UCSD-AML1 (cell line): Measurements from ENCODE around the gene HAND2.

Source experiments
- DNase-seq: peaks from one replicate; lab custom pipeline; 2025; ENCODE audit not compliant: unreplicated experiment; lab: John Stamatoyannopoulos, UW

HAND2 gene

DNA sequence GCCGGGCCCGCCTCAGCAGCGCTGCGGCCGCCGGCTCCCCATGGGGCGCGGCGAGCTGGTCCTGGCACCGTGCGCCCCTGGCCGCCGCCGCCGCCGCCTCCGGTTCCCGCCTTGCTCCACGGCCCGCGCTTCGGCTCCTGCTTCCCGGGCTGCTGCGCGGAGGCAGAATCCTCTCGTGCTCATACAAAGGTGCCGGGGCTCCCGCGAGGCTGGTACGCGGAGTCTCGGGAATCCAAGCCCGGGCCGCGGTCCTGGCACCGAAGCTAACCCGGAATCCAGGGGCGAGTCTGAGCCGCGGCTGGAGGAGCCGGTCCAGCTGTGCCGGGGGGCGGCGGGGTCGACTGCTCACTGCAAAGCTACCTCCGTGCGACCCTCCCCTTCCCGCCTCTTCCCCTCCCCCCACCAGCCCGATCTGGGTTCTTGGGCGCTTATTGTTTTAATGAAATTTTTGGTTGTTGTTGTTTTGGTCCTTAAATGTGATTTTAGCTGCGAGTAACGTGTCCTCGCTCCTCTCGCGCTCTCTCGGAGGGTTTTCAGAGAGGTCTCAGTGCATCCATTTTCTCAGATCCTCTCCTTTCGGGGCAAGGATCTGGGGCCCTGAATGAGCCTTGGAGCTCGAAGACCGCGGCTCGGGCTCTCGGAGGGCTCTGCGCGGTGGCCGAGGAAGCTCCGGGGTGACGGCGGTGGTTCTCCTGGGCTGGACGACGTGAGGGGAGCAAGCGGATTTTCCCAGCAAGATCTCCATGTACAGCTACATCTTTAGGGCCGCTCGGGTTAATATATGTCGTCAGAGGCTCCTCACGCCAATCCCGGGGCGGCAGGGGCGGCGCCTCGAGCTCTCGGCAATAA is at the start of gene HAND2:
HAND2 (minus strand) TSS at position 753 of the 849 bp plus-strand sequence. CDS start 940 bp downstream, outside the sequence.
- DNase-seq = no peak

DNA sequence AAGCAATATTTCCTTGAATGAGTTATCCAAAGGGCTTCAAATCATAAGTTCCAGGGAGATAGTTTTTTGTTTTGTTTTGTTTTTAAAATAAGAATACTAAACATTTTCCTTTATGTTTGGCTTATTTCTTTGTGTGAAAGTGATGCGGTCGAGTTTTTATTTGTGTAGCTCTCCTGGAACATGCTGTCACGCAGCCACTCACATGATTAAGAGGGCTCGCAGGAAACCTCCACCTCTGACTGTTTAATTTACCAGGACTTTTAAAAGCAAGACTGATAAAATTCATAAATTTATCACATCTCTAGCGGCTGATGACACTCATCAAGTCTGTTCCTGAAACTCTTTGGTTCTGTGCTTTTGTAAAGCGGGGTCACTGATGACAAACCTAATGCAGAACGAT is 48.9 kb upstream of the HAND2 start:
- DNase-seq = no peak

DNA sequence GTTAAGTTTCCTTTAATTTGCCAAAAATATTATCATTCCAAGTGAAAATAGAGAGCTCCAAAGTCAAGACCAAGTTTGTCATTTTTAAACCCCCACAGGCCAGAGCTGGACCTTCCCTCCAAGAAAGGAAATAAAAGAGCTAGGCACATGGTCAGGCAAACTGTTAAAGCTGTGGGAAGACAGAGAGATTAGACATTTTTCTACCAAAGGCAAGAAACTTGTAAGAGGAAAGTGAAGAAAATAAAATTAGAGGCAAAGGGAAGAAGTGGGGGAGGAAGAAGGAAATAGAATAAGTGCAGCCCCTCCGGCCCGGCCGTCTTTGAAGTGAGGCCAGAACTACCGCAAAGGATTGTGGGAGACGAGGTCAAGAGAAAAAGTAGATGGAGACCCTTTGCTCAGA is 47.9 kb upstream of the HAND2 start:
- DNase-seq = no peak

DNA sequence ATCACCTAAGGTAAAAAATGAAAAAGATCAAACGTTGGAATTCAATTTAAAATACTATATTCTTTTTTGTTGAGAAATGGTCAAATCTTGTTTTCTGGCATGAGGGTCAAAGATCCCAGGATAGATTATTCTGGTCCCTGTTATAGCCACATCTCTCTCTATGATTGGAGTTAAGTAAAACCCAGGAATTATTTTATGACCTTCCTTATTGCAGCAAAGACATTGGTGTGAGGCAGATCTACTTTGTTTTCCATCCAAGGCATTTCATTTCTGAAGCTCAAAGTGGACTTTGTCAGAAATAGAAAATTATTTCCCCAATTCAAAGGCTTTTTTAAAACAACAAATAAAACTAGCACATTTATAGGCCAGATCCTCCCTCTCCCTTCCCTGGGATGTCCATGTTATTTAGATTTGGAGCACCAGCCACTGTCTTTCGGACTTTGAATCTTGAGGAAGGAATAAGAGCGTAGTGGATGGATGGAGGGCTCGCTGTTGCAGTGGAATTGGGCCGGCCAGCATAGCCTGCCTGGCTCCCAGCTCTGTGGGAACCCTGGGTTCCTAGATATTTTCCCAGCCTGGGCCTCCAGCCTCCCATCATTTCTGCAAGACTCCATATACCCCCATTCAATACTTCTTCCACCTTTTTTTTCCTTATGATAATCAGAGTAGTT is 45.6 kb upstream of the HAND2 start:
- DNase-seq = no peak

DNA sequence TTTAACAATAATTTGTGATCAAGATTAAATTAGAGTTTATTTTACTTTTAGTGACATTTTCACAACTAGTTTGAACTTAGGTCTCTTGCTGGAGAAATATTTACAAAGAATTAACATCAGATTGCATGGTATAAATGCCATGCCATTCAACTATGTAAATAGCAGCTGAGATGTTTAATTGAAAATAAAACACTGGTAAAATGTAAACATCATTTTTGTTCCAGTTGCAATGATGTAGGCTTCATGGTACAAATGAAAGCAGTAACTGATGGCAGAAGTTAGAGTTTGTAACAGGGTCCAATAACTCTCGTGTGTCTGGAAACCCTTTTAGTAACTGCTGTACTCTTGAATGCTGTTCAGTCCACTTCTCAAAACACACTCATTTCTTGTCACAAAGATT is 43.7 kb upstream of the HAND2 start:
- DNase-seq = no peak

DNA sequence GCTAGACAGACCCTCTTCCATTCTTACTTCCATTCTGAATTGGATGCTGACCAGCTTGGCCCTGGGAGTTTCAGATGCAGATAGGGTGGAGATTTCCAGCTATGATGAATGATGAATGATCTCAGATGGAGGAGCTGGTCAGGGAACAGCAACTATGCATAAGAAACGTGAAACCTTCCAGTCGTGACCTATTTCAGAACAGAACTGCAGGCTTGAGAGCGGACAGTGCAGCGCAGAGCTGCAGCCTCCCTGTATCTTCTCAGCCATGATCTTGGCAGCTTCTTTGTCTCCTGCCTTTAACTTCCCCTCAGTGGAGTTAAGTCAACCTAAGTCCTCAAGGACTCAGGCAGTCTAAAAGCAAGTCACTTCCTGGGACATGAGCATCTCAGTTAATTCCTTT is 43.3 kb upstream of the HAND2 start:
- no peak for DNase-seq

DNA sequence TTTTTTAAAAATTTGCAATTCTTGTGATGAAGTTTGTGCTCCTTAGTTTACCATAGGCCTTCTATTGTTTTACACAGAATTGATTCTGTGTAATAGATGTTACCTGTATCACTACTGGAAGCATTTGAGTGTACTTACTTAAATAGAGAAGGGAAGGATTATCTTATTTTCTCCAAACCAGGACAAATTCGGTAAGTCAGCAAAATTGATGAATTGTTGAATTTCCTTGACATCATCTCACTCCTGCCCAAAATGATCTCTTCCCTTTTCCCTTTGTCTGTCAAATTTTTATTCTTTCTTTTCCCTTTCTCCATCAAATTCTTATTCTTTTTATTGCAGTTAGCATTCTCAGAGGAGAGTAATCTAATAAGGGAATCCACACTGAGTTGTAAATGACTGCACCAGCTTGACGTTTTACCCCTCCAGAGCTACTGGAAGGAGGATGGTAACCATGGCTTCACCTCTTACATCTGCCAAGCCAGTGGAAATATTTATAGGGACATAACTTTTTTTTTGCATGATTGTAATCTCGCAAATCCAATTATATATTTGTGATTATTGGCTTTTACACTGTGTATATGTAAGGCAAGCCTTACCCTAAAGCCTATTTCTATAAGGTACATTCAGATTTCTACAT is 42.6 kb upstream of the HAND2 start:
- DNase-seq = no peak

DNA sequence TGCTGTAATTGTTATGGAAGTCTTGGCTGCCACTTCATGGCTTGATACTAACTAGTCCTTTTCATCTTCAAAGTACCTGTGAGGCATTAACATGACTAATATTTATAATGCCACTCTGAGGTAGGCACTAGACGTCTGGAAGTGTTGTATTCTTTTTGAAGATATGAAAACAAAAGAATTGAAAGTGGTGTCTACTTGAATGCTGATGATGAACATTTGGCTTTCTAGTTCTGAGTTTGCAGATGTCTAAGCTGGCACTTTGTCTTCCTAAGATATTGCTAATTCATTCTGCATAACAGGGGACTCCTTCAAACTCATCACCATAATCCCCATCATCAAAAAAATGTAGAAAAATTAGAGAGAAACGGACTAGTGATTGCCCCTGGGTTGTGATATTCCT is 41.6 kb upstream of the HAND2 start:
- DNase-seq = no peak

DNA sequence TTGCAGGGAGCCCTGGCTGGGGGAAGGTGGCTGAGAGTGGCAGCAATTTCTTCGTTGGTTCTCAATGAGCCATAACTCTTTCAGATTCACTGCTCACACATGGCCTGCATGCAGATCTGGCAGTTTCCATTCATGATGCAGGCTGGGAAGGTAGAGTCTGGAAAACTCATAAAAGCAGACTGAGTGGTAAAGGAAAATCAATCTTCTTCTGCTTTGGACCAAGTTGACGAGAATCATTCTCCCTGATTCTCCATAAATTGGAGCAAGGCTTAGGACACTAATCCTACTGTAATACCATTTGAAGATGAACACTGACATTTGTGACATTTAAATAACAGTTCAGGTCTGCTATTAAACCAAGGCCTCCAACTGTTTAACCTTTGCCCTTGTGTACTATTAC is 35.3 kb upstream of the HAND2 start:
- no peak for DNase-seq

DNA sequence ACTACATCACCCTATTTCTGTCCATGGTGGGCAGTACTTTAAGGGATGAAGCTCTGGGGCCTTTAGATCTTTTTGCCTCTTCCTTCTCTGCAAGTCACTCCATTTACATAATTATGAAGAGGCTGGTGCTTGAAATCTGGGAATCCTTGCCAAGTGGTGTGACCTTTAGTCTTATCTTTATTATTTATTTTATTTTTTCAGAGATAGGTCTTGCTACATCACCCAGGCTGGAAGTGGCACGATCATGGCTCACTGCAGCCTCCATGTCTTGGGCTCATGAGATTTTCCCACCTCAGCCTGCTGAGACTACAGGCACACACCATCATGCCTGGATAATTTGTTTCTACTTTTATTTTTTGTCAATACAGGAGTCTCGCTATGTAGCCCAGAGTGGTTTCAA is 34.4 kb upstream of the HAND2 start:
- DNase-seq = no peak

DNA sequence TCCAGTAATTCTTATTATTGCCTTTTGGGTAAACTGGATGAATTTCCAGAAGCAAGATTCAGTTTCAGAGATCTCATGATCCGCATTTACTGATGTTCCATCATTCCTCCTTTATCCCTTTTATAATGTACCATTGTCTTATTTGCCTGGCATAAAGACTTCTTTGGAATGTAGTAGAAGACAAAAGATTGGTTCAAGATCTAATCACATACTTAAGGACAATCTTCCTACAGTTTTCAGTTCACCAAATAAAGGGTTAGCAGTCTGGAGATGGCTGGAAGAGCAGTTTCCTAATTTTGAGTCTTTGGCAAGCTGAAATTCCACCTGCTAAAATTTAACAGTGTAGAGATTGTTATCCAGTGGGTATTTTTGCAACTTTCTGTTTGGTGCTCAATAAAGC is 30.9 kb upstream of the HAND2 start:
- no peak for DNase-seq

DNA sequence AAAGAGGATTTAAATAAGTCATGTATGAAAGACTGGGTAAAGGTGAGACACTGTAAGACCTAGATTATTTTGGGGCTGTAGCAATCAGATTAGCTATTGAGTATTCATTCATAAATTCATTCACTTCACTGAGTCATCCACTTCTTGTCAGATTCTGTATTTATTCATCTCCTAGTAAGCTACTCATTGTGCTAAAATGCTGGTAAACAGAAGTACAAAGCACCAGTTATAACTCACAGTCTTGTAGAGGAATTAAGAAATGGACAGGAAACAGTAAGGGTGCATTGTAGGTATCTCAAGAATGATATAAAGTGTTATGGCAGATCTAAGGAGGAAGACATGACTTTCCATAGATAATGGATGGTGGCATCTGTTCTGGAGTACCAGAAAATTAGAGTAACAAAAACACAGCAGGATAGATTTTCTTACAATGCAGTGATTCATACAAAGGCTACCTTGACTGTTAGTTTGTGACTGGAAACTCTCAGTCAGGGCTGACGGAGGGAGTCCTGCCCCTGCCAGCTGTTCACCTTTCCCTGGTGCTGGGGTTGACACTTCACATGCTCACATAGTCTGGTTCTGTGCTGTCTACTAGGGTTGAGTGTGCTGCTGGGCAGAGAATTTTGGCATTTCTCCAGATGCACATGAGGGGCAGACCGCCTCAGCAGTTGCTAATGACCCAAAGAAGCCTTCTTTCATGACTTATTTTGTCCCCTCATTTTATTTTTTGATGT is 26.5 kb upstream of the HAND2 start:
- no peak for DNase-seq

DNA sequence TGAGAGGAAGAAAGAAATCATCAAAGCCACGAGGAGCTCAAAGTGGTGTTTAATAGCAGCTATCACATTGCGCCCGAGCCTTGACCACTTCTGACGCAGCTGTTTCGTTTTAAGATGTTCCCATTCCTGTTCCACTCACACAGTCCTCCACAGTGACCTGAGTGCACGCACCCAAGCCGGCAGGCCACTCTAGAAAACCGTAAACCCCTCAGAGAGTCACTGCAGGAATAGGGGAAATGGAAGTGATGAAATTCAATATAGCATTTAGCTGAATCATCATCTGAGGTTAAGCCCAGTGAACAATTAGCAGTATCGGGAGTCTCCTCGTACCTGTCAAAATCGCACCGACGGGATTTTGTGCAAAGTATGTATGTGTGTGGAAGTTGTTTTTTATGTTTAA is 17.9 kb upstream of the HAND2 start:
- peak; percentile 16 for DNase-seq

DNA sequence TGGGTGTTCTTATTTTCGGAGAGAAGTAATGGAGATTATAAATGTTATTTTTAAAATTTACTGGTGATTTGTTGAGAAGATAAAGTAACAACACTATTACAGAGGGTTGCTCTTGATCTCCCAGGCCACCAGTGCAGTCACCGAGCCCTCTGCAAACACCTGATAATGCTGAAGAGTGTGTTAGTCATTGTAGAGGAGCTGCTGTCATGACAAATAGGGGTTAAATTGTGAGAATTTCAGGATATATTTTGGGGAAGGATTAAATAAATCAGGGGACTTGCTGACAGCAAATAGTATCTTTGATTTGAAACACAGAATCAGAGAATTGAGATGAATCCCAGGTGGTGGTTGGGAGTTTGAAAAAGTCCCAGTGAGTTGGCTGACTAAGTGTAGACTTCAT is 16.7 kb upstream of the HAND2 start:
- DNase-seq = no peak

DNA sequence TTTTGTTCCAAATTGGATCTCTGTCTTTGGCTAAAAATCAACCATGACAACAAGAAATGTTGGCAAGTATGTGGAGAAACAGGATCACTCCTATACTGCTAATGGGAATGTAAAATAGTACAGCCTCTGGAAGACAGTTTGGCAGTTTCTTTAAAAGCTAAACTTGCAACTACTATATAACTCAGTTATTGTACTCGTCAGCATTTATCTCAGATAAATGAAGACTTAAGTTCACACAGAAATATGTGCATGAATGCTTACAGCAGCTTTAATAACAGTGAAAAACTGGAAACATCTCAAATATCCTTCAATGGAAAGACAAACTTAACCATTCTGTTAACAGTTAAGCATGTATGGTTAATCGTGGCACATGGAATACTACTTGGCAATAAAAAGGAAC is 15.4 kb upstream of the HAND2 start:
- DNase-seq = no peak

DNA sequence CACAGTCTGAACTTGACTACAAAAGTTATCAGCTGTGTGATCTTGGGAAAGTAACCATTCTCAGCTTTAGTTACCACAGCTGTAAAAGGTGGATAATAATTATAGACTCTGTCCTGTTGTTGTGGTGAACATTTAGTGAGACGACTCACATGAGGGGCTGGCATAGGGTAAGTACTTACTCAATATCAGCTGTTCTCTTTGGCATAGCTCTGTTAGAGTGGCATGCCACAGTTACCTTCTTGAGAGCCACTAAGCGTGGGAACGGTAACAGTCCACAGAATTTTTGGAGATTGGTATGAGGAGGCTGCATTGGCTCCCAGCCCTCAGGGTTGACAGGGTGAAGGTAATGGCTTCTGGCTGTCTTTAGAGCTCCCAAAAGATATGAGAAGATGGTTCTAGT is 13.2 kb upstream of the HAND2 start:
- DNase-seq = no peak

DNA sequence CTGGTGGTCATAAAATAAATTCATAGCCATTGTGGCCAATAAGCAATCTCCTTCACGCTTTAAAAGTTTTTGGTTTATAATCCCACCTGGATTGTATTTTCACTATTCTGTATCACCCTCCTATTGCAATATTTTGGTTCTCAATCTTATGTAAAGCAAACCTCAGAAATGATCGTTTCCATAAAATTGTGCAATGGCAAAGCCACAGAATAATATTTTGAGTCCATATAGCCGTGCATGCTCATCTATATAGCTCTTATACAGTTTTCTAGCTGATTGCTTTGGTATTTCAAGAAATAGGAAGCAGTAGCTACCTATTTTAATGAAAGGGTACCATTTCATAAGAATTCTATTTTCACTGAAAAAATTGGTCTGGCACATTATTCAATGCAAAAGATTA is 10.0 kb upstream of the HAND2 start:
- DNase-seq = no peak

DNA sequence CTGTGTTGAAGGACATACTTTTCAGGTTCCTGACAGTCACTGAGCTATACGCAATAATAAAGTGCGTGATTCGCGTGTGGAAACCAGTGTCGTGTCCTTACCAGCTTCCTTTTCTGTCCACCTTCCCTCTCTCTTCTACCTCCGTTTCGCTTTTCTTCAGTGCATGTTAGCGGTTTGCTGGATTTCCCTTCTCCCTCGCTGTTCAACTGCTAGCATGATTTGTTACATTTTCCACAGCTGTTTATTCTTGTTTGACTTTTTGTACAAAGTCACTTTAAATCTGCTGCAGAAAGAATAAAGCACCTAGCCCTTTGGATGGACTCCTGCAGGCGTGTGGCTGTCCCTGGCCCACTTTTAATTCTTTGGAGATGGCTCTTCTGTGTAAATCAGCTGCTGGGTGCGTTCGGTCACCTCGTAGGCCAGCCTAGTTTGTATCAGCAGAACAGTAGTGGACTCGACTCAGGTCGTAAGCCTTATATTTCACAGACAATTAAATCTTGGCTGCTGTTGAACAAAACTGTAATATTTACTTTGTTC is 8.9 kb upstream of the HAND2 start:
- no peak for DNase-seq

DNA sequence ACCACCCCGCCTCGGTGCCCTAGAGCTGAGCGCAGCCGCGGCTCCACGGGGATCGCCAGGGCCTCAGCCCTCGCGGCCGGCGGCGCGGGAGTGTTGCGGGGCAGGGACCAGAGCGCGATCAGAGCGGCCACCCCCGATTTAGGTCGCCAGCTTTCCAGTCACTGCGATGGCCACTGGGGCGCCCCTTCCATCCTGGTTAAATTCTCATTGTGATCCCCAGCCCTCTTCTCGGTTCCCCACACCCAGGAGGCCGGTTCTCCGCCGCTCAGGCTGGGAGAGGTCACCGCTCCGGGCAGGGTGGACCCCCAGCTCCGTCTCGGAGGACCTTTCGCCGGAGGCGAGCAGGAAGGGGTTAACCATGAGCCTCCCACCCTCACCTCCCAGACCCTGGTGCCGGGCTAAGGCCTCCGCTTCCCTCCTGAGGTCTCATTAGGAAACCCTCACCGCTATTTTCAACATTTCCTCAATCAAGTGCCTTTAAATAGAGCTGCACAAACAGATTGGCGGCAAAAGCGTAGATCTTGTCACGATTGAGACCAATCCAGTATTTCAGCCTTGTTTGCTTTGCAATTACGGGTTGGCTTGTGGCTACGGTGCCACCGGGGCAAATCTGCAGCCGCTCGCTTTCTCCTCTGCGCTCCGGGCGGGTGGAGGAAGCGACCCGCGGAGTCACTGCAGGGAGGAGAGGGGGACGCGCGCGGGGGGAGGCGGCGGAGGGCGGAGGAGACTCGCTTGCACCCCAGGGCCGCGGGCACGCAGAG is 8.3 kb upstream of the HAND2 start:
- no peak for DNase-seq

DNA sequence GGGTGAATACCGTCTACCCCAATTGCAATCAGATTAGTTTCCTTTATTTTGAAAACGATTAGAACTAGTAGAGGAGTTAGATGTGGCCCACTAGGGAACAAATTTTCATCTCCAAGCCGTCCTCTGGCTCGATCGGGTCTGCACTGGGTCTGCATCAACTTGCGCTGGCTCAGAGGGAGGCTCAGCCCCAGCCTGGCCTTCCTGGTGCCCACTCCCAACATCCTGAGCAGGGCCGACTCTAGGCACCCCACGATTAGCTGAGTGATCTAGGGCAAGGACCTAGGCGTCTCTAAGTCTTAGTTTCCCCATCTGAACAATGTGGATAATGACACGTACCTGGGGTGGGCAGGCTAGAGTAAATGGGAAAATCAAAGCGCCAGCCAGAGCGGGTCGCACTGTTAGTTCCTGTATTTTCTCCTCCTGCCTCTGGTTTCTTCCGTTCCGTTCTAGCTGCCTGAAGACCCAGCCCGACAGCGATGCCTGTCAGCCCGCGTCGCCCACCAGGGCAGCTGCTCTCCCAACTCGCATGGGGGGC is 7.7 kb upstream of the HAND2 start:
- DNase-seq = no peak
